HG03045 (cell line): ENCODE measurements around the gene ARNT2.

Experiments used
- ATAC-seq: cut with Tn5 transposase; IDR thresholded peaks from one replicate; pipeline ENCODE4 v1.9.1; 2021; ENCODE audit warnings: mild to moderate bottlenecking, moderate library complexity; ENCODE audit not compliant: unreplicated experiment

Gene ARNT2

GRCh38 chr15:80549654-80550053, 145.5 kb downstream of the ARNT2 start:
- ATAC-seq, result no peak

- ATAC-seq, result no peak
Measured at GRCh38 chr15:80550219-80550907, 146.2 kb downstream of the ARNT2 start.

- ATAC-seq, result no peak
Measured at GRCh38 chr15:80550908-80551260, 146.7 kb downstream of the ARNT2 start.

GRCh38 chr15:80551348-80551747, 147.2 kb downstream of the ARNT2 start:
- no peak for ATAC-seq

GRCh38 chr15:80554560-80554959, 150.4 kb downstream of the ARNT2 start:
- no peak for ATAC-seq

GRCh38 chr15:80556694-80557367, 152.6 kb downstream of the ARNT2 start:
- ATAC-seq, result no peak

- no peak for ATAC-seq
Measured at GRCh38 chr15:80557441-80558234, 153.5 kb downstream of the ARNT2 start.

GRCh38 chr15:80558631-80559319, 154.6 kb downstream of the ARNT2 start:
- no peak for ATAC-seq

GRCh38 chr15:80559320-80559693, 155.1 kb downstream of the ARNT2 start:
- ATAC-seq, result no peak

- ATAC-seq, result no peak
Measured at GRCh38 chr15:80559761-80560160, 155.6 kb downstream of the ARNT2 start.

- no peak for ATAC-seq
Measured at GRCh38 chr15:80560601-80561400, 156.6 kb downstream of the ARNT2 start.

GRCh38 chr15:80561500-80561899, 157.3 kb downstream of the ARNT2 start:
- ATAC-seq, result no peak

GRCh38 chr15:80562033-80562432, 157.9 kb downstream of the ARNT2 start:
- no peak for ATAC-seq

- no peak for ATAC-seq
Measured at GRCh38 chr15:80562846-80563245, 158.7 kb downstream of the ARNT2 start.

- no peak for ATAC-seq
Measured at GRCh38 chr15:80563372-80563997, 159.3 kb downstream of the ARNT2 start.

GRCh38 chr15:80564056-80564455, 159.9 kb downstream of the ARNT2 start:
- no peak for ATAC-seq

GRCh38 chr15:80565398-80565797, 161.2 kb downstream of the ARNT2 start:
- no peak for ATAC-seq

- no peak for ATAC-seq
Measured at GRCh38 chr15:80565988-80566387, 161.8 kb downstream of the ARNT2 start.

GRCh38 chr15:80567721-80568157, 163.6 kb downstream of the ARNT2 start:
- no peak for ATAC-seq

- no peak for ATAC-seq
Measured at GRCh38 chr15:80568298-80568697, 164.1 kb downstream of the ARNT2 start.
